Measurements from ENCODE around the gene LCMT2.

DNA sequence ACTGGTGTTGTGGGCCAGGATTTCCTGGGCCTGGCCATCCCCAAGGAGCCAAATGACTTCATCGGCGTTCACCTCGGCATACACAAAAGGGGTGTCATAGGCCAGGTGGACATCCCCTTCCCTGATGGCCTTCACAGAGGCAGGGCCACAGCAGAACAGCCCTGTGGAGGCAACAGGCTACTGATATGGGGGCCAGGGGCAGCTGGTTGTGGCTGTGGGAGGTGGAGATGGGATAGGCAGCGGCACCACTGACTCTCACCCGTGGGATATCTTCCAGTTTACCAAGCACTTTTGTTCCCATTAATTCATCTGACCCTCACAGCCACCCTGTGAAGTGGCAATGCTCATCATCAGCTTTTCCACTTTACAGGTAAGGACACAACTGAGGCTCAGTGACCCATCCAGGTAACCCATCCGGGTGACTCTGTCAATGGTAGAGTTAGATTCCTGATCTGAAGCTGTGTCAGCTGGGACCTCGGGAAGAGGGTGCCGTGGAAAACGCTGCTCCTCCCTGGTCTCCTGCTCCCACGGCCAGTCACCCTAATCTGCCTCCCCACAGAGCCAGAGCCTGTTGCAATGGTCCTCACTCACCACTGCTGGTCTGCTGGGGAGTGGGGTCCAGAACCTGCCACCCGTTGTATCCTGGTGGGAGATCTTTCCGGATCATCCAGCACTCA, 48.3 kb downstream of the LCMT2 start:
- TF ChIP-seq POLR2A (IDR thresholded peaks at IDR 0.05): no peak
- TF ChIP-seq, protein P1, sequence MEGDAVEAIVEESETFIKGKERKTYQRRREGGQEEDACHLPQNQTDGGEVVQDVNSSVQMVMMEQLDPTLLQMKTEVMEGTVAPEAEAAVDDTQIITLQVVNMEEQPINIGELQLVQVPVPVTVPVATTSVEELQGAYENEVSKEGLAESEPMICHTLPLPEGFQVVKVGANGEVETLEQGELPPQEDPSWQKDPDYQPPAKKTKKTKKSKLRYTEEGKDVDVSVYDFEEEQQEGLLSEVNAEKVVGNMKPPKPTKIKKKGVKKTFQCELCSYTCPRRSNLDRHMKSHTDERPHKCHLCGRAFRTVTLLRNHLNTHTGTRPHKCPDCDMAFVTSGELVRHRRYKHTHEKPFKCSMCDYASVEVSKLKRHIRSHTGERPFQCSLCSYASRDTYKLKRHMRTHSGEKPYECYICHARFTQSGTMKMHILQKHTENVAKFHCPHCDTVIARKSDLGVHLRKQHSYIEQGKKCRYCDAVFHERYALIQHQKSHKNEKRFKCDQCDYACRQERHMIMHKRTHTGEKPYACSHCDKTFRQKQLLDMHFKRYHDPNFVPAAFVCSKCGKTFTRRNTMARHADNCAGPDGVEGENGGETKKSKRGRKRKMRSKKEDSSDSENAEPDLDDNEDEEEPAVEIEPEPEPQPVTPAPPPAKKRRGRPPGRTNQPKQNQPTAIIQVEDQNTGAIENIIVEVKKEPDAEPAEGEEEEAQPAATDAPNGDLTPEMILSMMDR (IDR thresholded peaks at IDR 0.05): no peak
- no peak for TF ChIP-seq POLR2AphosphoS5 (IDR thresholded peaks at IDR 0.05)
